ENCODE measurements around the gene PRDM16.

The PRDM16 gene

GRCh38 chr1:3481046-3481445, 412.0 kb downstream of the PRDM16 start:
- Histone ChIP-seq H3K27me3 (ENCODE audit: control insufficient read depth, insufficient read depth, low read length) (no peaks in the 10 kb centered on the region), H3K4me3 (ENCODE audit: low read depth, low read length) (no peak overlapping the region), H3K9ac (ENCODE audit: low read depth, low read length) (no peak overlapping the region), H3K27ac (ENCODE audit: low read depth, low read length) (no peak overlapping the region), H3K36me3 (ENCODE audit: control insufficient read depth, insufficient read depth, low read length) (peaks cover 21% of the 10 kb centered on the region), H3K9me3 (ENCODE audit: control insufficient read depth, insufficient read depth, low read length) (no peaks in the 10 kb centered on the region), H3K4me1 (ENCODE audit: control insufficient read depth, insufficient read depth, low read length) (no peaks in the 10 kb centered on the region)

GRCh38 chr1:3481836-3482375, 412.9 kb downstream of the PRDM16 start:
- no peak overlapping the region for H3K4me3 ChIP-seq (ENCODE audit: low read depth, low read length)
- no peak overlapping the region for H3K9ac ChIP-seq (ENCODE audit: low read depth, low read length)
- no peak overlapping the region for H3K27ac ChIP-seq (ENCODE audit: low read depth, low read length)

GRCh38 chr1:3482378-3482849, 413.4 kb downstream of the PRDM16 start:
- Histone ChIP-seq H3K9ac (ENCODE audit: low read depth, low read length) (no peak overlapping the region), H3K4me3 (ENCODE audit: low read depth, low read length) (no peak overlapping the region), H3K4me1 (ENCODE audit: control insufficient read depth, insufficient read depth, low read length) (no peaks in the 10 kb centered on the region), H3K27me3 (ENCODE audit: control insufficient read depth, insufficient read depth, low read length) (no peaks in the 10 kb centered on the region), H3K27ac (ENCODE audit: low read depth, low read length) (no peak overlapping the region), H3K9me3 (ENCODE audit: control insufficient read depth, insufficient read depth, low read length) (no peaks in the 10 kb centered on the region), H3K36me3 (ENCODE audit: control insufficient read depth, insufficient read depth, low read length) (peaks cover 20% of the 10 kb centered on the region)

More at GRCh38 chr1:3481836-3482375, 412.9 kb downstream of the PRDM16 start:
- H3K4me1 ChIP-seq (ENCODE audit: control insufficient read depth, insufficient read depth, low read length) = no peaks in the 10 kb centered on the region
- peaks cover 20% of the 10 kb centered on the region for H3K36me3 ChIP-seq (ENCODE audit: control insufficient read depth, insufficient read depth, low read length)
- H3K9me3 ChIP-seq (ENCODE audit: control insufficient read depth, insufficient read depth, low read length) = no peaks in the 10 kb centered on the region
- H3K27me3 ChIP-seq (ENCODE audit: control insufficient read depth, insufficient read depth, low read length) = no peaks in the 10 kb centered on the region

GRCh38 chr1:3483380-3483779, 414.4 kb downstream of the PRDM16 start:
- no peak overlapping the region for H3K9ac ChIP-seq (ENCODE audit: low read depth, low read length)
- H3K36me3 ChIP-seq (ENCODE audit: control insufficient read depth, insufficient read depth, low read length) = peaks cover 13% of the 10 kb centered on the region
- no peaks in the 10 kb centered on the region; the same call in 1 of the 2 replicates for H3K9me3 ChIP-seq (ENCODE audit: control insufficient read depth, insufficient read depth, low read length)
- no peak overlapping the region for H3K4me3 ChIP-seq (ENCODE audit: low read depth, low read length)
- H3K27me3 ChIP-seq (ENCODE audit: control insufficient read depth, insufficient read depth, low read length) = no peaks in the 10 kb centered on the region
- no peak overlapping the region for H3K27ac ChIP-seq (ENCODE audit: low read depth, low read length)
- no peaks in the 10 kb centered on the region for H3K4me1 ChIP-seq (ENCODE audit: control insufficient read depth, insufficient read depth, low read length)

GRCh38 chr1:3483801-3484444, 414.9 kb downstream of the PRDM16 start:
- no peak overlapping the region for H3K9ac ChIP-seq (ENCODE audit: low read depth, low read length)
- H3K4me3 ChIP-seq (ENCODE audit: low read depth, low read length) = no peak overlapping the region
- no peaks in the 10 kb centered on the region for H3K27me3 ChIP-seq (ENCODE audit: control insufficient read depth, insufficient read depth, low read length)
- H3K9me3 ChIP-seq (ENCODE audit: control insufficient read depth, insufficient read depth, low read length) = peaks cover 5% of the 10 kb centered on the region; the same call in 1 of the 2 replicates
- no peak overlapping the region for H3K27ac ChIP-seq (ENCODE audit: low read depth, low read length)
- H3K4me1 ChIP-seq (ENCODE audit: control insufficient read depth, insufficient read depth, low read length) = no peaks in the 10 kb centered on the region
- H3K36me3 ChIP-seq (ENCODE audit: control insufficient read depth, insufficient read depth, low read length) = peaks cover 11% of the 10 kb centered on the region

- Histone ChIP-seq H3K4me3 (ENCODE audit: low read depth, low read length) (no peak overlapping the region), H3K4me1 (ENCODE audit: control insufficient read depth, insufficient read depth, low read length) (no peaks in the 10 kb centered on the region), H3K27me3 (ENCODE audit: control insufficient read depth, insufficient read depth, low read length) (no peaks in the 10 kb centered on the region), H3K9ac (ENCODE audit: low read depth, low read length) (no peak overlapping the region), H3K36me3 (ENCODE audit: control insufficient read depth, insufficient read depth, low read length) (peaks cover 4% of the 10 kb centered on the region; the same call in 1 of the 2 replicates), H3K27ac (ENCODE audit: low read depth, low read length) (no peak overlapping the region), H3K9me3 (ENCODE audit: control insufficient read depth, insufficient read depth, low read length) (peaks cover 6% of the 10 kb centered on the region; the same call in 1 of the 2 replicates)
Observed at GRCh38 chr1:3485016-3485415, 416.0 kb downstream of the PRDM16 start.
